GM12872 (cell line): ENCODE data around the gene MAPKBP1.

Experiments
- TF ChIP-seq, protein P1 (sequence below): IDR thresholded peaks from 3 replicates; pipeline ENCODE4 v1.5.1; 2011; ENCODE audit warnings: low read depth, mild to moderate bottlenecking, low read length, moderate library complexity; ENCODE audit not compliant: insufficient read depth

Gene MAPKBP1

GRCh38 chr15:41839781-41840491 lies 65.7 kb downstream of the MAPKBP1 start:
- TF ChIP-seq, protein P1, sequence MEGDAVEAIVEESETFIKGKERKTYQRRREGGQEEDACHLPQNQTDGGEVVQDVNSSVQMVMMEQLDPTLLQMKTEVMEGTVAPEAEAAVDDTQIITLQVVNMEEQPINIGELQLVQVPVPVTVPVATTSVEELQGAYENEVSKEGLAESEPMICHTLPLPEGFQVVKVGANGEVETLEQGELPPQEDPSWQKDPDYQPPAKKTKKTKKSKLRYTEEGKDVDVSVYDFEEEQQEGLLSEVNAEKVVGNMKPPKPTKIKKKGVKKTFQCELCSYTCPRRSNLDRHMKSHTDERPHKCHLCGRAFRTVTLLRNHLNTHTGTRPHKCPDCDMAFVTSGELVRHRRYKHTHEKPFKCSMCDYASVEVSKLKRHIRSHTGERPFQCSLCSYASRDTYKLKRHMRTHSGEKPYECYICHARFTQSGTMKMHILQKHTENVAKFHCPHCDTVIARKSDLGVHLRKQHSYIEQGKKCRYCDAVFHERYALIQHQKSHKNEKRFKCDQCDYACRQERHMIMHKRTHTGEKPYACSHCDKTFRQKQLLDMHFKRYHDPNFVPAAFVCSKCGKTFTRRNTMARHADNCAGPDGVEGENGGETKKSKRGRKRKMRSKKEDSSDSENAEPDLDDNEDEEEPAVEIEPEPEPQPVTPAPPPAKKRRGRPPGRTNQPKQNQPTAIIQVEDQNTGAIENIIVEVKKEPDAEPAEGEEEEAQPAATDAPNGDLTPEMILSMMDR, result no peak

DNA sequence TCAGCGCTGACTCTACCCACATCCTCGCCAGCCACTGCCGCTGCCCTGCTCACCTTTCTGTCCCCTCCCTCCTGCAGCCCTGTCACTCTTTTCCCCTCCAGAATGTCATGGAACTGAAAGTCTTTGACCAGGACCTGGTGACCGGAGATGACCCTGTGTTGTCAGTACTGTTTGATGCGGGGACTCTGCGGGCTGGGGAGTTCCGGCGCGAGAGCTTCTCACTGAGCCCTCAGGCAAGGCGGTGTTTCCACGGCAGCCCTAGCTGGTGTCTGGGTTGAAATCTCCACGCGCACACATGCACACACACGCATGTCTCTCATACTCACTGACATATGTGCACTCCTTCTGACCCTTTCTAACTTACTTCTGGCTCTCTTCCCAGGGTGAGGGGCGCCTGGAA lies 66.4 kb downstream of the MAPKBP1 start:
- TF ChIP-seq, protein P1, result no peak

GRCh38 chr15:41841131-41841530 lies 66.8 kb downstream of the MAPKBP1 start:
- TF ChIP-seq, protein P1, result no peak

DNA sequence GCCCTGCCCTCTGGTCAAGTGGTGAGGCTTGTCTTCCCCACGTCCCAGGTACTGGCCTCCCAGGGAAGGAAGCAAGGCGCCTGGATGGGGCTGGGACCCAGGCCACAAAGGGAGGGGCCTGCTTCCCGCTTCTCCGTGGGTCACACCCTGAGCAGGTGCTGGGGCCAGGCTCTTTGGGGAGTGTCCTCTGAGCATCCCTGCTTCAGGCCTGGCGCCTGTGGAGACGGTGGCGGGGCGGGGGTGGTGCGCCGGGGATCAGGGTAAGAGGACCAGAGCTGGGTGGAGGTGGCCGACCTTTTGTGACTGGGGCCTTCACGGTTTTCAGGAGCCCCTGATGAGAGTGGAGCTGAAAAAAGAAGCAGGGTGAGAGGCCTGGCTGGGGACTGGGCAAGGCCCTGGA lies 67.9 kb downstream of the MAPKBP1 start:
- TF ChIP-seq, protein P1, result no peak

DNA sequence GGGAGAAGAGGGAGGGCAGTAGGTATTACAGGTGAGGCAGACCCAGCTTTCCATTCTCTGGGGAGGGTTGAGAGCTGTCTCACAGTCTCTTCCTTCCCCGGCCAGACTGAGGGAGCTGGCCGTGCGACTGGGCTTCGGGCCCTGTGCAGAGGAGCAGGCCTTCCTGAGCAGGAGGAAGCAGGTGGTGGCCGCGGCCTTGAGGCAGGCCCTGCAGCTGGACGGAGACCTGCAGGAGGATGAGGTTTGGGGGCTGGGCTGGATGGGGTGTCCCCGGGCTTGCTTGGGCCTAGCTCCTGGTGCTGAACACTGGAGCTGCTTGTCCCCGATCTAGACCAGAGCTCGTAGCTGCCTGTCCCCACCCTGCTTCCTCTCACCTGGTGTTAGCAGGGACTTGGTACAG lies 69.3 kb downstream of the MAPKBP1 start:
- TF ChIP-seq, protein P1, result no peak

GRCh38 chr15:41844814-41845213 lies 70.5 kb downstream of the MAPKBP1 start:
- TF ChIP-seq, protein P1, result no peak

DNA sequence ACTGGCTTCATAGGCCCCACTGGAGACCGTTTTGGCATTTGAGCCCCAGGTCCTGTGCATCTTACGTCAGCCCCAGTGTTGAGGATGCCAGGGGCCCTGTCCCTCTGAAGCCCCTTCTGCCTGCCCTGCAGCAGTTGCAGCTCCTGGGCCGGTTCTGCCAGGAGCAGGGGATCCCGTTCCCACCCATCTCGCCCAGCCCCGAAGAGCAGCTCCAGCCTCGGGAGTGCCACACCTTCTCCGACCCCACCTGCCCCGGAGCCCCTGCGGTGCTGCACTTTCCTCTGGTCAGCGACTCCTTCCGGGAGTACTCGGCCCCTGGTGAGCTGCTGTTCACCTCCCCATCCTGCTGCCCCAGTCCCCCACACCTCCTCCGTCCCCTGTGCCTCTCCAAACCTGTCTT lies 72.9 kb downstream of the MAPKBP1 start:
- TF ChIP-seq, protein P1, result no peak

DNA sequence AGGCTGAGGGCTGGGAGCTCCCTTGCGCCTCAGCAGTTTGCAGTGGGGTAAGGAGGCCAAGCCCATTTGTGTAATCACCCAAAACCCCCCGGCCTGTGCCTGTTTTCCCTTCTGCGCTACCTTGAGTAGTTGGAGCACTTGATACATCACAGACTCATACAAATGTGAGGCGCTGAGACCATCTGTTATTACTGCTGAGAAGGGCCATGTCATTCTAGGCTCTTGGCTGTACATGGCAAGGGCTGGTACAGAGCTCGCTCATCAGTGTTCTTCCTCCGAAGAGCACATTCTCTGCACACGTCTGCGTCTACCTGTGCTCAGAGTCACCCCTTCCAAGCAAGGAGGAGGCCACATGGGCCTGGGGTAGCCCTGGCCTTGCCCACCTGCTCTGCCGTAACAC lies 73.7 kb downstream of the MAPKBP1 start:
- TF ChIP-seq, protein P1, result no peak
